Measurements from ENCODE around the gene IQCB1. TPM values are rescaled to one million over a fixed set of nuclear protein-coding genes. Genes with fewer than 3 reads are reported as not detected.
"Not testable (repeated sequence)": the region's sequence is repeated elsewhere in the genome, so short reads cannot be mapped to it uniquely, and the experiment has no call there.

IQCB1 gene
- total RNA-seq, 1 donor from 2014 or later, result 8.5 TPM

GRCh38 chr3:121796970-121797369 is 37.9 kb downstream of the IQCB1 start:
- no peaks in the 10 kb centered on the region for H3K36me3 Mint-ChIP-seq (ENCODE audit: unreplicated experiment)
- H3K9me3 Mint-ChIP-seq (ENCODE audit: unreplicated experiment), result no peaks in the 10 kb centered on the region
- no peak overlapping the region for H3K27ac Mint-ChIP-seq (ENCODE audit: unreplicated experiment)
- DNase-seq, result no peak
- TF ChIP-seq CTCF (IDR thresholded peaks at IDR 0.05; ENCODE audit: partially characterized antibody, unreplicated experiment), result no peak
- H3K4me3 Mint-ChIP-seq (ENCODE audit: unreplicated experiment), result no peak overlapping the region
- no peaks in the 10 kb centered on the region for H3K27me3 Mint-ChIP-seq (ENCODE audit: unreplicated experiment)
- no peaks in the 10 kb centered on the region for H3K4me1 Mint-ChIP-seq (ENCODE audit: low read depth, unreplicated experiment)

DNA sequence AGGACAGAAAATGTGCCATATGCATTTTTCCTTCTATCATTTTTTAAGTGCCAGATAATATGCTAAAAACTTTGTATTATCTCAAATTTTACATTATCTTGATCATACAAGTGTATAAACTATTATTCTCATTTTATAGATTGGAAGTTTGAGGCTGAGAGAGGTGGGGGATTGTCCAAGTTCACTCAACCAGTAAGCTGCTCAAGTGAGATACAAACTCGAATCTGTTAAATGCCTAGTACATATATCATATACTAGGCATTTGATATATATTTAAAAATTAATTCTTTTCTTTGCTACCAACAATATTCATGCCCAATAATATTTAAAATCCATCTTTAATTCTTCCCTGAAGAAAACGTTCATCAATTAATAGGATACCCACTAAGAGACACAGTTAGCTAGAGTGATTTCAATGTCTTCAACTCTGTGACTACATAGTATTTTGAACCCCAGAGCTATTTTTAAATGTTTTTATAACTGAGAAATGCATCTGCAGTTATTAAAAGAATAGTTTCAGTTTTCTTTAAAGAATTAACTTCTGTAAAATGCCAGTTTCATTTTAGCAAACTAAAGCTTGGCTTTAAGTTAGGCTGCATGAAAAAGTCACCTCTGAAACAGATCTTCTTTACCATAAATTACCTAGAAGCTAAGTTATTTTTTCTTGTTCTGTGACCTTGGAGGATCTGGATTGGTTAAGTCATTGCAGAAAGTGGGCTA is 40.4 kb downstream of the IQCB1 start:
- TF ChIP-seq CTCF (IDR thresholded peaks at IDR 0.05; ENCODE audit: partially characterized antibody, unreplicated experiment), result no peak
- H3K4me3 Mint-ChIP-seq (ENCODE audit: unreplicated experiment), result no peak overlapping the region
- no peaks in the 10 kb centered on the region for H3K9me3 Mint-ChIP-seq (ENCODE audit: unreplicated experiment)
- H3K36me3 Mint-ChIP-seq (ENCODE audit: unreplicated experiment), result no peaks in the 10 kb centered on the region
- no peaks in the 10 kb centered on the region for H3K4me1 Mint-ChIP-seq (ENCODE audit: low read depth, unreplicated experiment)
- no peak overlapping the region for H3K27ac Mint-ChIP-seq (ENCODE audit: unreplicated experiment)
- no peaks in the 10 kb centered on the region for H3K27me3 Mint-ChIP-seq (ENCODE audit: unreplicated experiment)
- no peak for DNase-seq

- H3K9me3 Mint-ChIP-seq (ENCODE audit: unreplicated experiment), result no peaks in the 10 kb centered on the region
- no peak for DNase-seq
- H3K4me3 Mint-ChIP-seq (ENCODE audit: unreplicated experiment), result no peak overlapping the region
- H3K36me3 Mint-ChIP-seq (ENCODE audit: unreplicated experiment), result no peaks in the 10 kb centered on the region
- TF ChIP-seq CTCF (IDR thresholded peaks at IDR 0.05; ENCODE audit: partially characterized antibody, unreplicated experiment), result no peak
- H3K27ac Mint-ChIP-seq (ENCODE audit: unreplicated experiment), result no peak overlapping the region
- no peaks in the 10 kb centered on the region for H3K27me3 Mint-ChIP-seq (ENCODE audit: unreplicated experiment)
- no peaks in the 10 kb centered on the region for H3K4me1 Mint-ChIP-seq (ENCODE audit: low read depth, unreplicated experiment)
Observed at GRCh38 chr3:121793078-121793477, 41.8 kb downstream of the IQCB1 start.

GRCh38 chr3:121786485-121786884 is 48.4 kb downstream of the IQCB1 start:
- Mint-ChIP-seq H3K27me3 (ENCODE audit: unreplicated experiment) (no peaks in the 10 kb centered on the region), H3K4me1 (ENCODE audit: low read depth, unreplicated experiment) (no peaks in the 10 kb centered on the region), H3K27ac (ENCODE audit: unreplicated experiment) (no peak overlapping the region), H3K36me3 (ENCODE audit: unreplicated experiment) (no peaks in the 10 kb centered on the region), H3K4me3 (ENCODE audit: unreplicated experiment) (no peak overlapping the region), H3K9me3 (ENCODE audit: unreplicated experiment) (no peaks in the 10 kb centered on the region)
- TF ChIP-seq CTCF (IDR thresholded peaks at IDR 0.05; ENCODE audit: partially characterized antibody, unreplicated experiment), result no peak
- no peak for DNase-seq

DNA sequence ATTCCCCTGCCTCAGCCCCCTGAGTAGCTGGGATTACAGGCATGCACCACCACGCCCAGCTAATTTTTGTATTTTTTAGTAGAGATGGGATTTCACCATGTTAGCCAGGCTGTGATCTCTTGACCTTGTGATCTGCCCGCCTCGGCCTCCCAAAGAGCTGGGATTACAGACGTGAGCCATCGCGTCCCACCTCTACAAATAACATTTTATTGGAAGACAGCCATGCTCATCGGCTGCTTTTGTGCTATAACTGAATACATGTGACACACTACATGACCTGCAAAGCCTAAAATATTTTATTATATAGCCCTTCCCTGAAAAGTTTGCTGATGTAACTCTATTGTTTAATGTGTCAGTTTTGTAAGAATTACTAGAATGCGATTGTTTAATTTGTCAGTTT is 52.1 kb downstream of the IQCB1 start:
- H3K27ac Mint-ChIP-seq (ENCODE audit: unreplicated experiment); H3K27me3 Mint-ChIP-seq (ENCODE audit: unreplicated experiment); H3K4me3 Mint-ChIP-seq (ENCODE audit: unreplicated experiment); H3K36me3 Mint-ChIP-seq (ENCODE audit: unreplicated experiment); DNase-seq; H3K9me3 Mint-ChIP-seq (ENCODE audit: unreplicated experiment); H3K4me1 Mint-ChIP-seq (ENCODE audit: low read depth, unreplicated experiment): not testable (repeated sequence)

Measured in glutamatergic neuron (in vitro differentiated cells).